HepG2 (cell line): ENCODE data around the gene DPH3. TPM values are rescaled to one million over a fixed set of nuclear protein-coding genes. Genes with fewer than 3 reads are reported as not detected.

ENCODE experiments used
- BCL6 ChIP-seq: IDR thresholded peaks from 2 replicates; pipeline ENCODE4 v1.6.1; 2016; ENCODE audit warnings: missing genetic modification reagents, missing compliant biosample characterization
- FOXJ3 ChIP-seq: sonication (generic); formaldehyde crosslinking; IDR thresholded peaks from 2 replicates; pipeline ENCODE4 v1.4.0; 2020; ENCODE audit warnings: missing genetic modification reagents, mild to moderate bottlenecking, borderline replicate concordance
- GTF2F1 ChIP-seq: fragments of 150-350 bp; IDR thresholded peaks from 2 replicates; pipeline ENCODE4 v1.6.1; 2014; ENCODE audit warnings: low read length
- HOXA3 ChIP-seq: sonication (generic); formaldehyde crosslinking; IDR thresholded peaks from 2 replicates; pipeline ENCODE4 v1.5.0; 2020; ENCODE audit warnings: missing genetic modification reagents
- HOXA5 ChIP-seq: sonication (generic); formaldehyde crosslinking; IDR thresholded peaks from 2 replicates; pipeline ENCODE4 v1.4.0; 2020; ENCODE audit warnings: missing genetic modification reagents
- IKZF4 ChIP-seq: sonication (generic); formaldehyde crosslinking; IDR thresholded peaks from 2 replicates; pipeline ENCODE4 v1.5.1; 2020; ENCODE audit warnings: borderline replicate concordance, mild to moderate bottlenecking, low read depth, missing genetic modification reagents; ENCODE audit errors: not compliant biosample characterization
- KDM5A ChIP-seq: fragments of 200-600 bp; sonication (generic); IDR thresholded peaks from 2 replicates; pipeline ENCODE4 v1.7.0; 2018; ENCODE audit warnings: antibody characterized with exemption, mild to moderate bottlenecking, low read length, borderline replicate concordance
- NCOR1 ChIP-seq: fragments of 200-600 bp; sonication (generic); IDR thresholded peaks from 2 replicates; pipeline ENCODE4 v1.7.0; 2017; ENCODE audit warnings: antibody characterized with exemption, low read length, borderline replicate concordance
- NFE2L2 ChIP-seq: fragments of 150-350 bp; IDR thresholded peaks from 2 replicates; pipeline ENCODE4 v1.6.1; 2014; ENCODE audit warnings: low read length
- PAX8 ChIP-seq: sonication (generic); formaldehyde crosslinking; IDR thresholded peaks from 2 replicates; pipeline ENCODE4 v1.8.0; 2022; ENCODE audit warnings: mild to moderate bottlenecking, missing genetic modification reagents, borderline replicate concordance
- SALL2 ChIP-seq: sonication (generic); formaldehyde crosslinking; IDR thresholded peaks from 2 replicates; pipeline ENCODE4 v1.8.1; 2023; ENCODE audit warnings: mild to moderate bottlenecking, missing genetic modification reagents, inconsistent platforms
- SOX5 ChIP-seq: IDR thresholded peaks from 2 replicates; pipeline ENCODE4 v1.6.1; 2016; ENCODE audit warnings: borderline replicate concordance
- ZFP36L2 ChIP-seq: sonication (generic); formaldehyde crosslinking; IDR thresholded peaks from 2 replicates; pipeline ENCODE4 v1.4.0; 2020; ENCODE audit warnings: missing genetic modification reagents
- ZNF75D ChIP-seq: sonication (generic); formaldehyde crosslinking; IDR thresholded peaks from 2 replicates; pipeline ENCODE4 v1.8.1; 2023; ENCODE audit warnings: missing genetic modification reagents, mild to moderate bottlenecking, borderline replicate concordance
- ZNF772 ChIP-seq: sonication (generic); formaldehyde crosslinking; IDR thresholded peaks from 2 replicates; pipeline ENCODE4 v1.5.0; 2020; ENCODE audit warnings: mild to moderate bottlenecking, missing genetic modification reagents
- polyA plus RNA-seq, 8 experiments: library from polyadenylated mRNA; depleted of rRNA in 3 of 8; stranded (reverse) in 7 of 8; unstranded in 1 of 8; fragments of >200 nt; fragmentation: Illumina TruSeq in 4 of 8; extraction: Trizol in 4 of 8; gene quantifications; 2 replicates each; pipeline versions ENCODE4 v1.2.1 to v1.2.3, GENCODE V29; 2011 to 2016; ENCODE audit warnings: low read depth in 4 of 8, missing spikeins in 1 of 8, mixed read lengths in 1 of 8; ENCODE audit not compliant: insufficient read depth in 1 of 8
- total RNA-seq, 5 experiments: library from RNA; depleted of rRNA; stranded (reverse); fragments of >200 nt; fragmentation: Illumina TruSeq; extraction: Trizol; gene quantifications; 2 replicates each; pipeline ENCODE4 v1.2.3, GENCODE V29; 2016; ENCODE audit warnings: low read depth in 1 of 5
- TF ChIP-seq, protein P1 (sequence below): sonication (generic); formaldehyde crosslinking; IDR thresholded peaks from 2 replicates; pipeline ENCODE4 v1.5.0; 2020; ENCODE audit warnings: missing genetic modification reagents
- TF ChIP-seq, protein P2 (sequence below): sonication (generic); formaldehyde crosslinking; IDR thresholded peaks from 2 replicates; pipeline ENCODE4 v1.5.0; 2020; ENCODE audit warnings: missing genetic modification reagents, mild to moderate bottlenecking, borderline replicate concordance
- TF ChIP-seq, protein P3 (sequence below): sonication (generic); formaldehyde crosslinking; IDR thresholded peaks from 2 replicates; pipeline ENCODE4 v1.5.0; 2020; ENCODE audit warnings: mild to moderate bottlenecking, missing genetic modification reagents
- TF ChIP-seq, protein P4 (sequence below): sonication (generic); formaldehyde crosslinking; IDR thresholded peaks from 2 replicates; pipeline ENCODE4 v1.5.1; 2020; ENCODE audit warnings: mild to moderate bottlenecking, moderate library complexity, missing genetic modification reagents
- TF ChIP-seq, protein P5 (sequence below): sonication (generic); formaldehyde crosslinking; IDR thresholded peaks from 2 replicates; pipeline ENCODE4 v1.5.0; 2020; ENCODE audit warnings: missing genetic modification reagents
- TF ChIP-seq, protein P6 (sequence below): sonication (generic); formaldehyde crosslinking; IDR thresholded peaks from 2 replicates; pipeline ENCODE4 v1.5.1; 2020; ENCODE audit warnings: missing genetic modification reagents, mild to moderate bottlenecking, borderline replicate concordance

DPH3 gene
- total and polyA plus RNA-seq, 2 of the 13 experiments (the other 11 are each of a cell fraction or from before 2014, with no cell fraction given), result 18.3 to 21.6 TPM

DNA sequence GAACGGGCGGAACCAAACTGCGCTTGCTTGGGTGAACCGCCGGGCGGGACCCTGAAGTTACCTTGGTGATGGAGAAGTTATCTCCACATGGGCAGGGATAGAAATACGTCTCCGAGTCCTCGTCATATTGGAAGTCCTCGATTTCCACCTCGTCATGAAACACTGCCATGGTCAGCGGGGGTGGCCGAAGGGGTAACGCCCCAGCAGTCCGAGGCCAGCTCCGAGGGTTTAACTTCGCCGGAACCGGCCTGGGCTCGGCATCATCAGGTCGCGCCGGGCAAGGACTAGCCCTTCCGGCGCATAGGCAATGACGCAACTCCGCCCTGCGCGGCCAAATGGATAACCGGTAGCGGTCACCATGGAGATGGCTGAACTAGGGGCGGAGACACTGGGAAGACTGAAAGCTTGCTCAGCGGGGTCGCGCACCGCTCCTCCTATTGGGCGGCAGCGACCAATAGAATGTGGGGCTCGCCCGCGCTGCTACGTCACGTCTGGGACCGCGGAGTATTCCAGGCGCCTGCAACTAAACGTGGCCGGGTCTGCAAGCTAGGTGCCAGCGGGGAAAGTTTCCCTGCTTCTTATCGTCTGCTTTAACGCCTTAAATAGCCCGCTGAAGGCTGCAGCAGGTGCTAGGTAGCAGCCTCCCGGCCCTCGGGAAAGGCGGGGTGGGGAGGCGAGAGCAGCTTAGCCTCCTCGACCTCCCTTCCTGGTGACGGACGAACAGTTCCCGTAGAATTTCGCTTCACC, at the start of gene DPH3, which contains the start of gene OXNAD1 (continued):
- TF ChIP-seq, protein P1, sequence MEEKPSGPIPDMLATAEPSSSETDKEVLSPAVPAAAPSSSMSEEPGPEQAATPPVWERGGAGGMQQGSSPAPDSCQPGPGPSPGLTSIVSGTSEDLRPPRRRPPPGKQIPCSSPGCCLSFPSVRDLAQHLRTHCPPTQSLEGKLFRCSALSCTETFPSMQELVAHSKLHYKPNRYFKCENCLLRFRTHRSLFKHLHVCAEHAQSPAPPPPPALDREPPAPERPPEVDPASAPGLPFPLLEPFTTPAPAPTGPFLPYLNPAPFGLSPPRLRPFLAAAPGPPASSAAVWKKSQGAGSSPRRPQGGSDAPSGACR (CRISPR knock-in tag), result peak; percentile 68; the same call in 1 of the 2 replicates
- TF ChIP-seq SOX5 (no peak), ZNF772 (no peak), FOXJ3 (CRISPR knock-in tag) (peak; percentile 32; the same call in 1 of the 2 replicates), KDM5A (peak; percentile 99), HOXA3 (peak; percentile 98), BCL6 (no peak), IKZF4 (CRISPR knock-in tag) (no peak), NCOR1 (0 out of 2 replicates have a peak, but pooled peaks have one; percentile 1), SALL2 (CRISPR knock-in tag) (peak; percentile 27; the same call in 1 of the 2 replicates), HOXA5 (peak; percentile 84), NFE2L2 (no peak), GTF2F1 (no peak), ZNF75D (CRISPR knock-in tag) (no peak), ZFP36L2 (CRISPR knock-in tag) (no peak), PAX8 (CRISPR knock-in tag) (no peak)
- TF ChIP-seq, protein P2, sequence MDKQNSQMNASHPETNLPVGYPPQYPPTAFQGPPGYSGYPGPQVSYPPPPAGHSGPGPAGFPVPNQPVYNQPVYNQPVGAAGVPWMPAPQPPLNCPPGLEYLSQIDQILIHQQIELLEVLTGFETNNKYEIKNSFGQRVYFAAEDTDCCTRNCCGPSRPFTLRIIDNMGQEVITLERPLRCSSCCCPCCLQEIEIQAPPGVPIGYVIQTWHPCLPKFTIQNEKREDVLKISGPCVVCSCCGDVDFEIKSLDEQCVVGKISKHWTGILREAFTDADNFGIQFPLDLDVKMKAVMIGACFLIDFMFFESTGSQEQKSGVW (CRISPR knock-in tag), result no peak
- TF ChIP-seq, protein P3, sequence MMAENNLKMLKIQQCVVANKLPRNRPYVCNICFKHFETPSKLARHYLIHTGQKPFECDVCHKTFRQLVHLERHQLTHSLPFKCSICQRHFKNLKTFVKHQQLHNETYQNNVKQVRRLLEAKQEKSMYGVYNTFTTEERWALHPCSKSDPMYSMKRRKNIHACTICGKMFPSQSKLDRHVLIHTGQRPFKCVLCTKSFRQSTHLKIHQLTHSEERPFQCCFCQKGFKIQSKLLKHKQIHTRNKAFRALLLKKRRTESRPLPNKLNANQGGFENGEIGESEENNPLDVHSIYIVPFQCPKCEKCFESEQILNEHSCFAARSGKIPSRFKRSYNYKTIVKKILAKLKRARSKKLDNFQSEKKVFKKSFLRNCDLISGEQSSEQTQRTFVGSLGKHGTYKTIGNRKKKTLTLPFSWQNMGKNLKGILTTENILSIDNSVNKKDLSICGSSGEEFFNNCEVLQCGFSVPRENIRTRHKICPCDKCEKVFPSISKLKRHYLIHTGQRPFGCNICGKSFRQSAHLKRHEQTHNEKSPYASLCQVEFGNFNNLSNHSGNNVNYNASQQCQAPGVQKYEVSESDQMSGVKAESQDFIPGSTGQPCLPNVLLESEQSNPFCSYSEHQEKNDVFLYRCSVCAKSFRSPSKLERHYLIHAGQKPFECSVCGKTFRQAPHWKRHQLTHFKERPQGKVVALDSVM (CRISPR knock-in tag), result peak; percentile 69
- TF ChIP-seq, protein P4, sequence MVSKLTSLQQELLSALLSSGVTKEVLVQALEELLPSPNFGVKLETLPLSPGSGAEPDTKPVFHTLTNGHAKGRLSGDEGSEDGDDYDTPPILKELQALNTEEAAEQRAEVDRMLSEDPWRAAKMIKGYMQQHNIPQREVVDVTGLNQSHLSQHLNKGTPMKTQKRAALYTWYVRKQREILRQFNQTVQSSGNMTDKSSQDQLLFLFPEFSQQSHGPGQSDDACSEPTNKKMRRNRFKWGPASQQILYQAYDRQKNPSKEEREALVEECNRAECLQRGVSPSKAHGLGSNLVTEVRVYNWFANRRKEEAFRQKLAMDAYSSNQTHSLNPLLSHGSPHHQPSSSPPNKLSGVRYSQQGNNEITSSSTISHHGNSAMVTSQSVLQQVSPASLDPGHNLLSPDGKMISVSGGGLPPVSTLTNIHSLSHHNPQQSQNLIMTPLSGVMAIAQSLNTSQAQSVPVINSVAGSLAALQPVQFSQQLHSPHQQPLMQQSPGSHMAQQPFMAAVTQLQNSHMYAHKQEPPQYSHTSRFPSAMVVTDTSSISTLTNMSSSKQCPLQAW (CRISPR knock-in tag), result peak; percentile 72; the same call in 1 of the 2 replicates
- TF ChIP-seq, protein P5, sequence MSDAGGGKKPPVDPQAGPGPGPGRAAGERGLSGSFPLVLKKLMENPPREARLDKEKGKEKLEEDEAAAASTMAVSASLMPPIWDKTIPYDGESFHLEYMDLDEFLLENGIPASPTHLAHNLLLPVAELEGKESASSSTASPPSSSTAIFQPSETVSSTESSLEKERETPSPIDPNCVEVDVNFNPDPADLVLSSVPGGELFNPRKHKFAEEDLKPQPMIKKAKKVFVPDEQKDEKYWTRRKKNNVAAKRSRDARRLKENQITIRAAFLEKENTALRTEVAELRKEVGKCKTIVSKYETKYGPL (CRISPR knock-in tag), result no peak
- TF ChIP-seq, protein P6, sequence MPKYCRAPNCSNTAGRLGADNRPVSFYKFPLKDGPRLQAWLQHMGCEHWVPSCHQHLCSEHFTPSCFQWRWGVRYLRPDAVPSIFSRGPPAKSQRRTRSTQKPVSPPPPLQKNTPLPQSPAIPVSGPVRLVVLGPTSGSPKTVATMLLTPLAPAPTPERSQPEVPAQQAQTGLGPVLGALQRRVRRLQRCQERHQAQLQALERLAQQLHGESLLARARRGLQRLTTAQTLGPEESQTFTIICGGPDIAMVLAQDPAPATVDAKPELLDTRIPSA, result 0 out of 2 replicates have a peak, but pooled peaks have one; percentile 64
